ACC112 (cell line): ENCODE results near the gene UNC79.

Source experiments
- H2AFZ ChIP-seq: fragments of 200-600 bp; sonication (generic); one replicate; pipeline ENCODE4 v1.6.0; 2017; ENCODE audit warnings: antibody characterized with exemption, low read length; ENCODE audit not compliant: unreplicated experiment
- H3K27ac ChIP-seq: fragments of 200-600 bp; sonication (generic); 2 replicates; pipeline ENCODE4 v1.5.1; 2014; ENCODE audit warnings: low read depth, mild to moderate bottlenecking, antibody characterized with exemption, low read length, moderate library complexity
- H3K27me3 ChIP-seq: fragments of 200-600 bp; sonication (generic); 2 replicates; pipeline ENCODE4 v1.6.1; 2014; ENCODE audit warnings: mild to moderate bottlenecking, antibody characterized with exemption, low read length, moderate library complexity, mixed read lengths; ENCODE audit not compliant: insufficient read depth
- H3K36me3 ChIP-seq: fragments of 200-600 bp; sonication (generic); 2 replicates; pipeline ENCODE4 v1.6.1; 2016; ENCODE audit warnings: mild to moderate bottlenecking, antibody characterized with exemption, low read length, moderate library complexity, mixed read lengths; ENCODE audit not compliant: insufficient read depth
- H3K4me1 ChIP-seq: fragments of 200-600 bp; sonication (generic); one replicate; pipeline ENCODE4 v1.6.1; 2016; ENCODE audit warnings: low read length, mixed read lengths; ENCODE audit not compliant: insufficient read depth, unreplicated experiment, control insufficient read depth
- H3K4me3 ChIP-seq: fragments of 200-600 bp; sonication (generic); 2 replicates; pipeline ENCODE4 v1.5.1; 2014; ENCODE audit warnings: mild to moderate bottlenecking, low read depth, low read length
- H3K79me2 ChIP-seq: fragments of 200-600 bp; sonication (generic); one replicate; pipeline ENCODE4 v1.6.0; 2016; ENCODE audit warnings: low read length; ENCODE audit not compliant: control insufficient read depth, unreplicated experiment, insufficient read depth

The UNC79 gene

GRCh38 chr14:93544212-93544611 lies 113.5 kb downstream of the UNC79 start:
- H3K79me2 ChIP-seq: no peaks in the 10 kb centered on the region
- no peaks in the 10 kb centered on the region for H3K4me1 ChIP-seq
- H3K4me3 ChIP-seq: no peak overlapping the region
- H3K27me3 ChIP-seq: peaks cover 49% of the 10 kb centered on the region
- H2AFZ ChIP-seq: no peak overlapping the region
- no peak overlapping the region for H3K27ac ChIP-seq
- no peaks in the 10 kb centered on the region for H3K36me3 ChIP-seq

GRCh38 chr14:93546642-93547041 lies 115.9 kb downstream of the UNC79 start:
- peaks cover 43% of the 10 kb centered on the region for H3K27me3 ChIP-seq
- H3K27ac ChIP-seq: no peak overlapping the region

GRCh38 chr14:93548102-93548843 lies 117.5 kb downstream of the UNC79 start:
- Histone ChIP-seq H3K4me3 (no peak overlapping the region), H2AFZ (no peak overlapping the region), H3K27me3 (peaks cover 43% of the 10 kb centered on the region), H3K36me3 (no peaks in the 10 kb centered on the region), H3K79me2 (no peaks in the 10 kb centered on the region), H3K27ac (no peak overlapping the region), H3K4me1 (no peaks in the 10 kb centered on the region)

More at GRCh38 chr14:93546642-93547041, 115.9 kb downstream of the UNC79 start:
- no peak overlapping the region for H3K4me3 ChIP-seq
- no peaks in the 10 kb centered on the region for H3K4me1 ChIP-seq
- H2AFZ ChIP-seq: no peak overlapping the region
- no peaks in the 10 kb centered on the region for H3K79me2 ChIP-seq
- no peaks in the 10 kb centered on the region for H3K36me3 ChIP-seq

- Histone ChIP-seq H3K27me3 (peaks cover 41% of the 10 kb centered on the region), H3K27ac (no peak overlapping the region), H3K4me1 (no peaks in the 10 kb centered on the region), H3K79me2 (no peaks in the 10 kb centered on the region), H2AFZ (no peak overlapping the region), H3K4me3 (no peak overlapping the region), H3K36me3 (no peaks in the 10 kb centered on the region)
Observed at GRCh38 chr14:93549595-93549994, 118.9 kb downstream of the UNC79 start.

- H3K27ac ChIP-seq: no peak overlapping the region
- H2AFZ ChIP-seq: no peak overlapping the region
- no peak overlapping the region for H3K4me3 ChIP-seq
- no peaks in the 10 kb centered on the region for H3K36me3 ChIP-seq
- H3K4me1 ChIP-seq: no peaks in the 10 kb centered on the region
- no peaks in the 10 kb centered on the region for H3K27me3 ChIP-seq
- no peaks in the 10 kb centered on the region for H3K79me2 ChIP-seq
Observed at GRCh38 chr14:93564918-93565317, 134.2 kb downstream of the UNC79 start.

GRCh38 chr14:93566065-93566693 lies 135.4 kb downstream of the UNC79 start:
- no peak overlapping the region for H3K4me3 ChIP-seq
- H3K79me2 ChIP-seq: no peaks in the 10 kb centered on the region
- H3K27ac ChIP-seq: no peak overlapping the region
- H3K27me3 ChIP-seq: no peaks in the 10 kb centered on the region
- H2AFZ ChIP-seq: no peak overlapping the region
- H3K36me3 ChIP-seq: no peaks in the 10 kb centered on the region
- H3K4me1 ChIP-seq: no peaks in the 10 kb centered on the region

GRCh38 chr14:93571275-93571674 lies 140.5 kb downstream of the UNC79 start:
- Histone ChIP-seq H3K4me1 (no peaks in the 10 kb centered on the region), H3K4me3 (no peak overlapping the region), H2AFZ (no peak overlapping the region), H3K27me3 (no peaks in the 10 kb centered on the region), H3K27ac (no peak overlapping the region), H3K36me3 (no peaks in the 10 kb centered on the region), H3K79me2 (no peaks in the 10 kb centered on the region)

- Histone ChIP-seq H3K79me2 (no peaks in the 10 kb centered on the region), H3K27me3 (no peaks in the 10 kb centered on the region), H3K36me3 (no peaks in the 10 kb centered on the region), H3K4me1 (no peaks in the 10 kb centered on the region), H3K4me3 (no peak overlapping the region), H2AFZ (no peak overlapping the region), H3K27ac (no peak overlapping the region)
Observed at GRCh38 chr14:93579178-93579577, 148.4 kb downstream of the UNC79 start.

- no peaks in the 10 kb centered on the region for H3K79me2 ChIP-seq
- no peak overlapping the region for H3K27ac ChIP-seq
- no peaks in the 10 kb centered on the region for H3K27me3 ChIP-seq
- H3K4me3 ChIP-seq: no peak overlapping the region
- H2AFZ ChIP-seq: no peak overlapping the region
- no peaks in the 10 kb centered on the region for H3K36me3 ChIP-seq
- H3K4me1 ChIP-seq: no peaks in the 10 kb centered on the region
Observed at GRCh38 chr14:93582516-93582915, 151.8 kb downstream of the UNC79 start.

GRCh38 chr14:93587330-93587729 lies 156.6 kb downstream of the UNC79 start:
- H3K4me1 ChIP-seq: no peaks in the 10 kb centered on the region
- H2AFZ ChIP-seq: no peak overlapping the region
- H3K79me2 ChIP-seq: no peaks in the 10 kb centered on the region
- no peaks in the 10 kb centered on the region for H3K36me3 ChIP-seq
- no peaks in the 10 kb centered on the region for H3K27me3 ChIP-seq
- H3K27ac ChIP-seq: no peak overlapping the region
- no peak overlapping the region for H3K4me3 ChIP-seq

GRCh38 chr14:93591506-93591905 lies 160.8 kb downstream of the UNC79 start:
- H3K27ac ChIP-seq: no peak overlapping the region
- no peaks in the 10 kb centered on the region for H3K79me2 ChIP-seq

More at GRCh38 chr14:93591506-93591905, 160.8 kb downstream of the UNC79 start:
- Histone ChIP-seq H3K4me1 (no peaks in the 10 kb centered on the region), H3K4me3 (no peak overlapping the region), H3K27me3 (no peaks in the 10 kb centered on the region), H3K36me3 (no peaks in the 10 kb centered on the region), H2AFZ (no peak overlapping the region)
